Chondrocyte (in vitro differentiated cells): ENCODE results near the gene HOOK1. TPM values are rescaled to one million over a fixed set of nuclear protein-coding genes. Genes with fewer than 3 reads are reported as not detected.

ENCODE experiments used
- DNase-seq: peaks from one replicate; pipeline ENCODE4 v3.0.0; 2021; ENCODE audit warnings: mixed read lengths, low spot score
- H3K27ac Mint-ChIP-seq: one replicate; pipeline ENCODE4 v1.8.0; 2021; ENCODE audit warnings: mild to moderate bottlenecking, moderate library complexity, mixed read lengths; ENCODE audit not compliant: unreplicated experiment
- H3K27me3 Mint-ChIP-seq: 2 replicates; pipeline ENCODE4 v1.8.0; 2021; ENCODE audit warnings: low read depth, mixed read lengths
- H3K36me3 Mint-ChIP-seq: 2 replicates; pipeline ENCODE4 v1.8.0; 2021; ENCODE audit warnings: low read depth, mixed read lengths
- H3K4me1 Mint-ChIP-seq: 2 replicates; pipeline ENCODE4 v1.8.0; 2021; ENCODE audit warnings: low read depth, mild to moderate bottlenecking, mixed read lengths
- H3K4me3 Mint-ChIP-seq: one replicate; pipeline ENCODE4 v1.8.0; 2021; ENCODE audit warnings: mild to moderate bottlenecking, moderate library complexity, mixed read lengths; ENCODE audit not compliant: unreplicated experiment
- H3K9me3 Mint-ChIP-seq: 2 replicates; pipeline ENCODE4 v1.8.0; 2021; ENCODE audit warnings: low read depth, mixed read lengths
- total RNA-seq: library from RNA; stranded (reverse); gene quantifications from 3 replicates; pipeline ENCODE4 v1.2.1, GENCODE V29; 2021
- TF ChIP-seq, protein P1 (sequence below): fragments of 200-600 bp; sonication (generic); IDR thresholded peaks from 2 replicates; pipeline ENCODE4 v1.5.0; 2021; ENCODE audit warnings: antibody characterized with exemption, mild to moderate bottlenecking, moderate library complexity

HOOK1 gene
- total RNA-seq, 1 donor from 2014 or later = 0.40 TPM

DNA sequence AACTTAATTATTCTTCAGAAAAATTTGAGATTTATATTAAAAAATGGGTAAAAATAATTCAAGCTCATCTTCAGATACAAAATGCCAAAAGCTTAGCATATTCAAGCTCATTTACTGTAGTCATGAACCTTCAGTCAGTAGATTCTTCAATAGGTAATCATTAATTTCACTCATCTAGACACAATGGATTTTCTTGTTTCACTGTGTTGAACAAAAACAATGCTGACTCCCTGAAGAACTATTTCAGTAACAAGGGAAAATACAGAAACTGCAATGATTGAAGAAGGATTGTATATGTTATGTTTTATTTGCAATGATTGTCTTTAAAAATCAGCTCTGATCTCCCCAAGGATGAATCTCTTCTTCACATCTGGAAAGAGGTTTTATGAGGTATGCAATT lies 9.2 kb upstream of the HOOK1 start:
- Mint-ChIP-seq H3K27ac (no peak overlapping the region), H3K4me1 (no peaks in the 10 kb centered on the region)

DNA sequence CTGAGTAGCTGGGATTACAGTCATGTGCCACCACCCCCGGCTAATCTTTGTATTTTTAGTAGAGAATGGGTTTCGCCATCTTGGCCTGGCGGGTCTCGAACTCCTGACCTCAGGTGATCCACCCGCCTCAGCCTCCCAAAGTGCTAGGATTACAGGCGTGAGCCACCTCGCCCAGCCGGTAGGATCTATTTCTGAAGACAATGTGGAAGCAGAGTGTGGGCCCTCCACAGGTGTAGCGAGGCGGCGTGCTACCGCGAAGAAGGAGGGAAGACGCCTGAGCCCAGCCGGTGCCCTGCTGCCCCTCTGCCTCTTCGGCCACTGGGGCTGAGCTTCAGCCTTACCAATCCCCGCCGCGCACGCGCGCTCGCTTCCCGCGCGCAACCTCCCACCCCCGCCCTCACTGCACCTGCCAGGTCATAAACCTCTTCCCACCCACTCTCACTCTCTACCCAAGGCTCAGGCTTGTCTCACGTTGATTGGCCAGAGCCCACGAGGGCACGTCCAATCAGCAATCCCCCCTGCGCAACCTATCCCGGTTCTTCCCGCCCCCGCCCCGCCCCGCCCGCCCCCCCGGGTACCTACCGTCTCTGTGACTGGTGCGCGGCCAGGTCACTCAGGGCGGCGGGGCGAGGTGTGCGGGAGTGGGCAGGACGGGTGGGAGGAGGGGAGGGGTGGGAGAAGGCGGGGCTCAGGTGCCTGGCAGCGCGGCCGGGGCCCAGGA lies 409 bp upstream of the HOOK1 start:
- no peak for DNase-seq
- Mint-ChIP-seq H3K9me3 (no peaks in the 10 kb centered on the region), H3K4me3 (peak overlapping the region; percentile 72), H3K27ac (no peak overlapping the region), H3K27me3 (peaks cover 26% of the 10 kb centered on the region), H3K36me3 (peaks cover 2% of the 10 kb centered on the region), H3K4me1 (peaks cover 4% of the 10 kb centered on the region)
- TF ChIP-seq, protein P1, sequence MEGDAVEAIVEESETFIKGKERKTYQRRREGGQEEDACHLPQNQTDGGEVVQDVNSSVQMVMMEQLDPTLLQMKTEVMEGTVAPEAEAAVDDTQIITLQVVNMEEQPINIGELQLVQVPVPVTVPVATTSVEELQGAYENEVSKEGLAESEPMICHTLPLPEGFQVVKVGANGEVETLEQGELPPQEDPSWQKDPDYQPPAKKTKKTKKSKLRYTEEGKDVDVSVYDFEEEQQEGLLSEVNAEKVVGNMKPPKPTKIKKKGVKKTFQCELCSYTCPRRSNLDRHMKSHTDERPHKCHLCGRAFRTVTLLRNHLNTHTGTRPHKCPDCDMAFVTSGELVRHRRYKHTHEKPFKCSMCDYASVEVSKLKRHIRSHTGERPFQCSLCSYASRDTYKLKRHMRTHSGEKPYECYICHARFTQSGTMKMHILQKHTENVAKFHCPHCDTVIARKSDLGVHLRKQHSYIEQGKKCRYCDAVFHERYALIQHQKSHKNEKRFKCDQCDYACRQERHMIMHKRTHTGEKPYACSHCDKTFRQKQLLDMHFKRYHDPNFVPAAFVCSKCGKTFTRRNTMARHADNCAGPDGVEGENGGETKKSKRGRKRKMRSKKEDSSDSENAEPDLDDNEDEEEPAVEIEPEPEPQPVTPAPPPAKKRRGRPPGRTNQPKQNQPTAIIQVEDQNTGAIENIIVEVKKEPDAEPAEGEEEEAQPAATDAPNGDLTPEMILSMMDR = no peak

More for the DNA sequence above, 9.2 kb upstream of the HOOK1 start:
- H3K9me3 Mint-ChIP-seq = no peaks in the 10 kb centered on the region
- H3K27me3 Mint-ChIP-seq = peaks cover 37% of the 10 kb centered on the region
- H3K36me3 Mint-ChIP-seq = no peaks in the 10 kb centered on the region
- H3K4me3 Mint-ChIP-seq = no peak overlapping the region
- TF ChIP-seq, protein P1 = no peak
- DNase-seq = no peak

DNA sequence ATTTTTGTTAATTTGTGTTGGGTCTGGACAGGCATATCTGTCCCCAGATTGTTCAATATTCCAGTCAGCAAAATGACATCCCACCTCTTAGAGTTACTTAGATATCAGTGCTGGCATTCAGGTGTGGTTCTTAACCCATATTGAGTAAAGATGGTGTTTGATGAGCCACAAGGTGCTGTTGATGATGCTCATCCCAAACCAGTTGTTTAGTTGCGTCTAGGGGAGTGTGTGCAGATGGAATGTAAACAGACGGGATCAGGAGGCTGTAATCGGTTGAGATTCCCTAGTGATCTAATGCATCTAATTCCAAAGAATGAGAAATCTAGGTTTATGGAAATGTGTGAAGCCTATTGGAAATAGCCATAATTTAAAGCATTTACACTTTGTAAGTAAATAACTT lies 1.1 kb downstream of the HOOK1 start:
- TF ChIP-seq, protein P1 = no peak
- H3K27me3 Mint-ChIP-seq = peaks cover 23% of the 10 kb centered on the region
- H3K36me3 Mint-ChIP-seq = peaks cover 2% of the 10 kb centered on the region
- no peak overlapping the region for H3K27ac Mint-ChIP-seq
- H3K4me3 Mint-ChIP-seq = no peak overlapping the region
- no peak for DNase-seq
- H3K9me3 Mint-ChIP-seq = no peaks in the 10 kb centered on the region
- peaks cover 4% of the 10 kb centered on the region for H3K4me1 Mint-ChIP-seq

DNA sequence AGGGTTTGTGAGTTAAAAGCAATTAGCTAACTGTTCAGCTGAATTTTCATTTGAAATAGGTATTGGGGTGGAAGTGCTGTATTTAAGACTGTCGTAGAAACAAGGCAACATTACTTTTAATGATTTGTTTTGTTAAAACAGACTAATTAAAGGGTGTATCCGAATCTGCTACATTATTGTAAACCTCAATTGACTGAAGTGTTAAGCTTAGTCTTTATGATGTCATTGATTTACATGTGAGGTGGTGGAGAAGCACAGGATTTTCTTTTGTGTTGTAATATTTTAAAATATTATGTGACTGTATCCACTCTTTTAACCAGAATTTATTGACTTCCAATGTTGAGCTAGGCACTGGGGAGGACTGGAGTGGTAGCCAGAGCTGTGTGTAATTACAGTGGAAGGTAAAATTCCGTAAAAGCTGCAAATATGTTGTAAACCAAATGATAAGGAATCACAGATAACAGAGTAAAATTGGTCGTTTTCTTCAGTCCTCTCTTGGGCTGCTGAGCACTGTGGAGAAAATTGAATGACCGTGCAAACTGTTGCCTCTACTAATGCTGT lies 1.6 kb downstream of the HOOK1 start:
- no peak overlapping the region for H3K4me3 Mint-ChIP-seq
- H3K27me3 Mint-ChIP-seq = peaks cover 21% of the 10 kb centered on the region
- H3K9me3 Mint-ChIP-seq = no peaks in the 10 kb centered on the region
- H3K27ac Mint-ChIP-seq = no peak overlapping the region
- peaks cover 4% of the 10 kb centered on the region for H3K4me1 Mint-ChIP-seq
- no peak for DNase-seq
- TF ChIP-seq, protein P1 = no peak
- H3K36me3 Mint-ChIP-seq = peaks cover 2% of the 10 kb centered on the region

DNA sequence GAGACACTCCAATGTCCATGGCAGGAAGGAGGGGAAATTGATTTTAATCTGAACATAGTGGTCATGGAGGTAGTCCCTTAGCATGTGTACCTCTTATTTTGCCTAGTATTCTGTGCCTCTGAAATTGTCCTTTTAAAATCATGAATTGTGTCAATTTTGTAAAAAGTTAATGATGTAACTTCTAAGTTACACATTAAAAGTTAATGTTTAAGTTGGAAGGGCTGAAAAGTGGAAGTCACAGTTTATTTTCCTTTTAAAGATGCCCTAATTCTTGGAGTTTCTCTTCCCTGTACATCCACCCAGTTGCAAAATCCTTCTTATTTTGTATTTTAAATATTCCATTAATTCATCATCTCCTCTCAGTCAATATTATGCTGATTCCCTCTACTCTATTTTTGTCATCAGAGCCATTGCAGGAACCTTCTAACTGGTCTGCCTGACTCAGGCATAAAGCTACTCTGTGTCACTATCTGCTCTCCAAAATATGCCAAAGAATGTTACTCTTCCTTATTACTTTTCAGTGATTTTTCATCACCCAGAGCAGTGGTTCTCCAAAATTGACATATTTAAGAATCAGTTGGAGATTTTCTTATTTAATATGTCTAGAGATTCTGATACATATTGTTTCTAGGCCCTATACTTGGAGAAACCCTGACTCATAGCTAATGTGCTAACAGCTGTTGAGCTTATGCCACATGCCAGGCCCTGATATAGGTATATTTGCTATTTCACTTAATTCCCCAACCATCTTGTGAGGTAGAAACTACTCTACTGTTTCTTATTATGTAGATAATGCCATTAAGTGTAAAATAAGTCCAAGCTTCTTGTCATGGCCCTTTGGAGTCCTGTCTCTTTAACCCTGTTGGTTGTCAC lies 5.1 kb downstream of the HOOK1 start:
- DNase-seq = no peak
- H3K9me3 Mint-ChIP-seq = no peaks in the 10 kb centered on the region
- H3K27me3 Mint-ChIP-seq = peaks cover 6% of the 10 kb centered on the region
- peaks cover 2% of the 10 kb centered on the region for H3K36me3 Mint-ChIP-seq
- TF ChIP-seq, protein P1 = no peak
- no peaks in the 10 kb centered on the region for H3K4me1 Mint-ChIP-seq
- no peak overlapping the region for H3K4me3 Mint-ChIP-seq
- H3K27ac Mint-ChIP-seq = no peak overlapping the region
